HepG2 (cell line): ENCODE measurements around the gene DOCK4. TPM values are rescaled to one million over a fixed set of nuclear protein-coding genes. Genes with fewer than 3 reads are reported as not detected.
A peak's percentile ranks its signal among the peaks of the same experiment; 100 is the strongest.

ENCODE experiments used
- ADNP ChIP-seq: sonication (generic); formaldehyde crosslinking; IDR thresholded peaks from 2 replicates; pipeline ENCODE4 v1.4.0; 2020; ENCODE audit warnings: missing genetic modification reagents
- AHR ChIP-seq: IDR thresholded peaks from 2 replicates; pipeline ENCODE4 v1.6.1; 2018; ENCODE audit warnings: missing genetic modification reagents, missing compliant biosample characterization
- DNMT3B ChIP-seq: conservative IDR thresholded peaks from 2 replicates; pipeline ENCODE4 v1.6.1; 2016; ENCODE audit warnings: missing biosample characterization, control low read depth
- GLI4 ChIP-seq: sonication (generic); formaldehyde crosslinking; IDR thresholded peaks from 2 replicates; pipeline ENCODE4 v1.5.1; 2020; ENCODE audit warnings: missing genetic modification reagents, mild to moderate bottlenecking, moderate library complexity, borderline replicate concordance
- HNRNPH1 ChIP-seq: fragments of 200-400 bp; formaldehyde crosslinking; optimal IDR thresholded peaks from 2 replicates; pipeline ENCODE3; 2017; ENCODE audit warnings: mild to moderate bottlenecking, low read depth, low read length
- HNRNPK ChIP-seq: fragments of 200-400 bp; formaldehyde crosslinking; IDR thresholded peaks from 2 replicates; pipeline ENCODE4 v1.6.1; 2018; ENCODE audit warnings: low read length, low read depth, moderate library complexity, mild to moderate bottlenecking; ENCODE audit not compliant: poor library complexity, severe bottlenecking
- MLLT10 ChIP-seq: sonication (generic); formaldehyde crosslinking; IDR thresholded peaks from 2 replicates; pipeline ENCODE4 v1.4.0; 2020; ENCODE audit warnings: missing genetic modification reagents
- PAWR ChIP-seq: sonication (generic); formaldehyde crosslinking; IDR thresholded peaks from 2 replicates; pipeline ENCODE4 v1.4.0; 2020; ENCODE audit warnings: missing genetic modification reagents, mild to moderate bottlenecking, borderline replicate concordance
- POLR2A ChIP-seq, 2 experiments: IDR thresholded peaks; 2 replicates each; pipeline ENCODE4 v1.6.1; 2011; ENCODE audit warnings: low read depth in 2 of 2, low read length in 2 of 2, mild to moderate bottlenecking in 1 of 2, moderate library complexity in 1 of 2; ENCODE audit not compliant: insufficient read depth in 1 of 2
- SP140L ChIP-seq: sonication (generic); formaldehyde crosslinking; IDR thresholded peaks from 2 replicates; pipeline ENCODE4 v1.4.0; 2020; ENCODE audit warnings: missing genetic modification reagents, borderline replicate concordance
- TBX3 ChIP-seq: fragments of 450-650 bp; IDR thresholded peaks from 2 replicates; pipeline ENCODE4 v1.6.1; 2017; ENCODE audit warnings: antibody characterized with exemption, mild to moderate bottlenecking, inconsistent platforms, borderline replicate concordance
- ZNF24 ChIP-seq: fragments of 450-650 bp; IDR thresholded peaks from 2 replicates; pipeline ENCODE4 v1.6.1; 2017; ENCODE audit warnings: antibody characterized with exemption, mild to moderate bottlenecking
- ZNF33B ChIP-seq: sonication (generic); formaldehyde crosslinking; IDR thresholded peaks from 2 replicates; pipeline ENCODE4 v1.5.1; 2020; ENCODE audit warnings: mild to moderate bottlenecking, missing genetic modification reagents
- ZNF382 ChIP-seq: sonication (generic); formaldehyde crosslinking; IDR thresholded peaks from 2 replicates; pipeline ENCODE4 v1.5.0; 2020; ENCODE audit warnings: missing genetic modification reagents, mild to moderate bottlenecking, borderline replicate concordance
- ZNF570 ChIP-seq: sonication (generic); formaldehyde crosslinking; IDR thresholded peaks from 2 replicates; pipeline ENCODE4 v1.4.0; 2020; ENCODE audit warnings: mild to moderate bottlenecking, missing genetic modification reagents, borderline replicate concordance
- polyA plus RNA-seq, 8 experiments: library from polyadenylated mRNA; depleted of rRNA in 3 of 8; stranded (reverse) in 7 of 8; unstranded in 1 of 8; fragments of >200 nt; fragmentation: Illumina TruSeq in 4 of 8; extraction: Trizol in 4 of 8; gene quantifications; 2 replicates each; pipeline versions ENCODE4 v1.2.1 to v1.2.3, GENCODE V29; 2011 to 2016; ENCODE audit warnings: low read depth in 4 of 8, missing spikeins in 1 of 8, mixed read lengths in 1 of 8; ENCODE audit not compliant: insufficient read depth in 1 of 8
- total RNA-seq, 5 experiments: library from RNA; depleted of rRNA; stranded (reverse); fragments of >200 nt; fragmentation: Illumina TruSeq; extraction: Trizol; gene quantifications; 2 replicates each; pipeline ENCODE4 v1.2.3, GENCODE V29; 2016; ENCODE audit warnings: low read depth in 1 of 5
- TF ChIP-seq, protein P1 (sequence below): sonication (generic); formaldehyde crosslinking; IDR thresholded peaks from 2 replicates; pipeline ENCODE4 v1.5.0; 2020; ENCODE audit warnings: mild to moderate bottlenecking, missing genetic modification reagents
- TF ChIP-seq, protein P2 (sequence below): sonication (generic); formaldehyde crosslinking; IDR thresholded peaks from 2 replicates; pipeline ENCODE4 v1.4.0; 2020; ENCODE audit warnings: missing genetic modification reagents
- TF ChIP-seq, protein P3 (sequence below): sonication (generic); formaldehyde crosslinking; conservative IDR thresholded peaks from 2 replicates; pipeline ENCODE4 v1.4.0; 2020; ENCODE audit warnings: missing genetic modification reagents
- TF ChIP-seq, protein P4 (sequence below), 2 experiments: sonication (generic) in 1 of 2; formaldehyde crosslinking in 1 of 2; IDR thresholded peaks; 2 replicates each; pipeline versions ENCODE4 v1.6.1 to v1.9.0; 2014 to 2022; ENCODE audit warnings: antibody characterized with exemption in 1 of 2, borderline replicate concordance in 1 of 2, inconsistent platforms in 1 of 2, low read depth in 1 of 2, missing genetic modification reagents in 1 of 2

Gene DOCK4
- total and polyA plus RNA-seq, 2 of the 13 experiments (the other 11 are each of a cell fraction or from before 2014, with no cell fraction given), result 13.5 to 17.4 TPM

DNA sequence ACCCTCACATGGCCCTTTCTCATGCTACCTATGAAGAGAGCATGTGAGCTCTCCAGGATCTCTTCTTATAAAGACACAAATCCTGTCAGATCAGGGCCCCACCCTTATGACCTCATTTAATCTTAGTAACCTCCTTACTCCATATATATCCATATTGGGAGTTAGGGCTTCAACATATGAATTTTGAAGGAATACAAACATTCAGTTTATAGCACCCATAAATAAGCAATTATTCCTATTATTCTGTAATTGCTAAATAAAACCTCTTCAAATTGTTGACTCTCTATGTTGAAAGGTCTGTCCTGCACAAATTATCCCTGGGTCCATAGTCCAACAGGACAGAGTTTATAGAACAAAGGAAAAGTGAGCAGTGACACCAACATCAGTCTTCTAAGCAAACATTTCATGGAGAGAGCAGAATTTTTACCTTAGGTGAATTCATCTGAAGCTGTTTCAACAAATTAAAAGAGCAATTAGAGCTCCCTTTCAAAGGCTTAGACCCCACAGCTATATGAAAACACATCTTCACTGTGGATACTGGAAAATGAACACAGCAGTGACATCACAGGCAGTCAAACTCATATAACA, 12.2 kb downstream of the DOCK4 start (continued):
- no peak for TF ChIP-seq SP140L (CRISPR knock-in tag)
- no peak for TF ChIP-seq PAWR (CRISPR knock-in tag)
- TF ChIP-seq TBX3, result peak; percentile 91
- TF ChIP-seq, protein P1, sequence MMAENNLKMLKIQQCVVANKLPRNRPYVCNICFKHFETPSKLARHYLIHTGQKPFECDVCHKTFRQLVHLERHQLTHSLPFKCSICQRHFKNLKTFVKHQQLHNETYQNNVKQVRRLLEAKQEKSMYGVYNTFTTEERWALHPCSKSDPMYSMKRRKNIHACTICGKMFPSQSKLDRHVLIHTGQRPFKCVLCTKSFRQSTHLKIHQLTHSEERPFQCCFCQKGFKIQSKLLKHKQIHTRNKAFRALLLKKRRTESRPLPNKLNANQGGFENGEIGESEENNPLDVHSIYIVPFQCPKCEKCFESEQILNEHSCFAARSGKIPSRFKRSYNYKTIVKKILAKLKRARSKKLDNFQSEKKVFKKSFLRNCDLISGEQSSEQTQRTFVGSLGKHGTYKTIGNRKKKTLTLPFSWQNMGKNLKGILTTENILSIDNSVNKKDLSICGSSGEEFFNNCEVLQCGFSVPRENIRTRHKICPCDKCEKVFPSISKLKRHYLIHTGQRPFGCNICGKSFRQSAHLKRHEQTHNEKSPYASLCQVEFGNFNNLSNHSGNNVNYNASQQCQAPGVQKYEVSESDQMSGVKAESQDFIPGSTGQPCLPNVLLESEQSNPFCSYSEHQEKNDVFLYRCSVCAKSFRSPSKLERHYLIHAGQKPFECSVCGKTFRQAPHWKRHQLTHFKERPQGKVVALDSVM (CRISPR knock-in tag), result 0 out of 2 replicates have a peak, but pooled peaks have one; percentile 19
- no peak for TF ChIP-seq MLLT10
- no peak for TF ChIP-seq HNRNPK
- no peak for TF ChIP-seq POLR2A (IDR thresholded peaks at IDR 0.05; ENCODE audit: insufficient read depth in 1 of 2, low read depth in 2 of 2, low read length in 2 of 2)
- TF ChIP-seq ZNF33B (CRISPR knock-in tag), result no peak
- TF ChIP-seq ZNF382 (CRISPR knock-in tag), result no peak
- TF ChIP-seq, protein P2, sequence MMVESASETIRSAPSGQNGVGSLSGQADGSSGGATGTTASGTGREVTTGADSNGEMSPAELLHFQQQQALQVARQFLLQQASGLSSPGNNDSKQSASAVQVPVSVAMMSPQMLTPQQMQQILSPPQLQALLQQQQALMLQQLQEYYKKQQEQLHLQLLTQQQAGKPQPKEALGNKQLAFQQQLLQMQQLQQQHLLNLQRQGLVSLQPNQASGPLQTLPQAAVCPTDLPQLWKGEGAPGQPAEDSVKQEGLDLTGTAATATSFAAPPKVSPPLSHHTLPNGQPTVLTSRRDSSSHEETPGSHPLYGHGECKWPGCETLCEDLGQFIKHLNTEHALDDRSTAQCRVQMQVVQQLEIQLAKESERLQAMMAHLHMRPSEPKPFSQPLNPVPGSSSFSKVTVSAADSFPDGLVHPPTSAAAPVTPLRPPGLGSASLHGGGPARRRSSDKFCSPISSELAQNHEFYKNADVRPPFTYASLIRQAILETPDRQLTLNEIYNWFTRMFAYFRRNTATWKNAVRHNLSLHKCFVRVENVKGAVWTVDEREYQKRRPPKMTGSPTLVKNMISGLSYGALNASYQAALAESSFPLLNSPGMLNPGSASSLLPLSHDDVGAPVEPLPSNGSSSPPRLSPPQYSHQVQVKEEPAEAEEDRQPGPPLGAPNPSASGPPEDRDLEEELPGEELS, result peak; percentile 61
- no peak for TF ChIP-seq ADNP (CRISPR knock-in tag)
- TF ChIP-seq HNRNPH1, result no peak
- no peak for TF ChIP-seq DNMT3B (CRISPR knock-in tag)
- TF ChIP-seq, protein P3, sequence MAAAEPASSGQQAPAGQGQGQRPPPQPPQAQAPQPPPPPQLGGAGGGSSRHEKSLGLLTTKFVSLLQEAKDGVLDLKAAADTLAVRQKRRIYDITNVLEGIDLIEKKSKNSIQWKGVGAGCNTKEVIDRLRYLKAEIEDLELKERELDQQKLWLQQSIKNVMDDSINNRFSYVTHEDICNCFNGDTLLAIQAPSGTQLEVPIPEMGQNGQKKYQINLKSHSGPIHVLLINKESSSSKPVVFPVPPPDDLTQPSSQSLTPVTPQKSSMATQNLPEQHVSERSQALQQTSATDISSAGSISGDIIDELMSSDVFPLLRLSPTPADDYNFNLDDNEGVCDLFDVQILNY (CRISPR knock-in tag), result no peak
- TF ChIP-seq ZNF24, result 0 out of 2 replicates have a peak, but pooled peaks have one; percentile 45
- TF ChIP-seq, protein P4, sequence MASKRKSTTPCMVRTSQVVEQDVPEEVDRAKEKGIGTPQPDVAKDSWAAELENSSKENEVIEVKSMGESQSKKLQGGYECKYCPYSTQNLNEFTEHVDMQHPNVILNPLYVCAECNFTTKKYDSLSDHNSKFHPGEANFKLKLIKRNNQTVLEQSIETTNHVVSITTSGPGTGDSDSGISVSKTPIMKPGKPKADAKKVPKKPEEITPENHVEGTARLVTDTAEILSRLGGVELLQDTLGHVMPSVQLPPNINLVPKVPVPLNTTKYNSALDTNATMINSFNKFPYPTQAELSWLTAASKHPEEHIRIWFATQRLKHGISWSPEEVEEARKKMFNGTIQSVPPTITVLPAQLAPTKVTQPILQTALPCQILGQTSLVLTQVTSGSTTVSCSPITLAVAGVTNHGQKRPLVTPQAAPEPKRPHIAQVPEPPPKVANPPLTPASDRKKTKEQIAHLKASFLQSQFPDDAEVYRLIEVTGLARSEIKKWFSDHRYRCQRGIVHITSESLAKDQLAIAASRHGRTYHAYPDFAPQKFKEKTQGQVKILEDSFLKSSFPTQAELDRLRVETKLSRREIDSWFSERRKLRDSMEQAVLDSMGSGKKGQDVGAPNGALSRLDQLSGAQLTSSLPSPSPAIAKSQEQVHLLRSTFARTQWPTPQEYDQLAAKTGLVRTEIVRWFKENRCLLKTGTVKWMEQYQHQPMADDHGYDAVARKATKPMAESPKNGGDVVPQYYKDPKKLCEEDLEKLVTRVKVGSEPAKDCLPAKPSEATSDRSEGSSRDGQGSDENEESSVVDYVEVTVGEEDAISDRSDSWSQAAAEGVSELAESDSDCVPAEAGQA (IDR thresholded peaks at IDR 0.05; ENCODE audit: low read depth), result no peak
- TF ChIP-seq, protein P4 (CRISPR knock-in tag; IDR thresholded peaks at IDR 0.05; ENCODE audit: borderline replicate concordance), result no peak
- TF ChIP-seq AHR (CRISPR knock-in tag), result no peak
- no peak for TF ChIP-seq ZNF570 (CRISPR knock-in tag)
- no peak for TF ChIP-seq GLI4 (CRISPR knock-in tag)
